Keratinocyte (primary cell): Measurements from ENCODE around the gene FOSB. TPM values are rescaled to one million over a fixed set of nuclear protein-coding genes. Genes with fewer than 3 reads are reported as not detected.
A peak's percentile ranks its signal among the peaks of the same experiment; 100 is the strongest.

ENCODE experiments used
- DNase-seq: peaks from one replicate; pipeline ENCODE4 v3.0.0-alpha.2; 2011; ENCODE audit warnings: low read depth, missing footprints, low spot score
- FAIRE-seq: peaks from 2 replicates; lab custom pipeline; 2011; peaks lifted over from hg19 to GRCh38; lab: Jason Lieb, UNC
- H2AFZ ChIP-seq: 2 replicates; pipeline ENCODE4 v1.6.0; 2012; ENCODE audit warnings: low read length, control low read depth, inconsistent platforms; ENCODE audit not compliant: control insufficient read depth
- H3K27ac ChIP-seq: 2 replicates; pipeline ENCODE4 v1.5.1; 2011; ENCODE audit warnings: low read length; ENCODE audit not compliant: control insufficient read depth, insufficient read depth
- H3K27me3 ChIP-seq: 3 replicates; pipeline ENCODE4 v1.6.0; 2011; ENCODE audit warnings: low read length; ENCODE audit not compliant: control insufficient read depth, insufficient read depth; ENCODE audit errors: extremely low read depth
- H3K36me3 ChIP-seq, 2 experiments: 2 replicates in 1 of 2; 3 replicates in 1 of 2; pipeline ENCODE4 v1.5.1; 2011; ENCODE audit warnings: low read length in 2 of 2, mild to moderate bottlenecking in 1 of 2; ENCODE audit not compliant: control insufficient read depth in 2 of 2, insufficient read depth in 2 of 2; ENCODE audit errors: extremely low read depth in 1 of 2
- H3K4me1 ChIP-seq: 3 replicates; pipeline ENCODE4 v1.5.1; 2011; ENCODE audit warnings: low read length; ENCODE audit not compliant: control insufficient read depth, insufficient read depth; ENCODE audit errors: extremely low read depth
- H3K4me2 ChIP-seq: 3 replicates; pipeline ENCODE4 v1.6.0; 2011; ENCODE audit warnings: low read depth, low read length; ENCODE audit not compliant: control insufficient read depth, insufficient read depth; ENCODE audit errors: extremely low read depth
- H3K4me3 ChIP-seq, 3 experiments: fragments of 200-600 bp in 1 of 3; sonication (generic) in 1 of 3; 2 replicates in 2 of 3; 3 replicates in 1 of 3; pipeline ENCODE4 v1.5.1; 2011 to 2016; ENCODE audit warnings: low read length in 3 of 3, mild to moderate bottlenecking in 3 of 3, control low read depth in 2 of 3, inconsistent platforms in 1 of 3, low read depth in 1 of 3, mixed read lengths in 1 of 3, mixed run types in 1 of 3, moderate library complexity in 1 of 3; ENCODE audit not compliant: control insufficient read depth in 2 of 3, insufficient read depth in 2 of 3; ENCODE audit errors: extremely low read depth in 1 of 3
- H3K79me2 ChIP-seq: 2 replicates; pipeline ENCODE4 v1.6.0; 2012; ENCODE audit warnings: low read length; ENCODE audit not compliant: control insufficient read depth, insufficient read depth
- H3K9ac ChIP-seq: 3 replicates; pipeline ENCODE4 v1.6.0; 2011; ENCODE audit warnings: low read length; ENCODE audit not compliant: control insufficient read depth, insufficient read depth; ENCODE audit errors: extremely low read depth
- H3K9me1 ChIP-seq: 3 replicates; pipeline ENCODE4 v1.6.0; 2011; ENCODE audit warnings: low read length; ENCODE audit not compliant: control insufficient read depth, insufficient read depth; ENCODE audit errors: extremely low read depth
- H3K9me3 ChIP-seq: 2 replicates; pipeline ENCODE4 v1.5.1; 2012; ENCODE audit warnings: low read depth, low read length; ENCODE audit not compliant: control insufficient read depth
- H4K20me1 ChIP-seq: 3 replicates; pipeline ENCODE4 v1.6.0; 2011; ENCODE audit warnings: low read length; ENCODE audit not compliant: control insufficient read depth, insufficient read depth; ENCODE audit errors: extremely low read depth
- CTCF ChIP-seq, 3 experiments: IDR thresholded peaks in 1 of 3; conservative IDR thresholded peaks in 1 of 3; optimal IDR thresholded peaks in 1 of 3; 2 replicates in 2 of 3; 3 replicates in 1 of 3; pipeline versions ENCODE3 to v1.5.1; 2011; ENCODE audit warnings: low read length in 3 of 3, mild to moderate bottlenecking in 3 of 3, moderate library complexity in 2 of 3, control low read depth in 1 of 3, inconsistent platforms in 1 of 3; ENCODE audit not compliant: insufficient read depth in 2 of 3; ENCODE audit errors: extremely low read depth in 1 of 3
- EZH2 ChIP-seq: IDR thresholded peaks from one replicate; pipeline ENCODE4 v1.6.1; 2012; ENCODE audit warnings: inconsistent platforms, mild to moderate bottlenecking, low read length, moderate library complexity
- dilution Hi-C: fragments of 300-500 bp; cut with MboI; formaldehyde crosslinking; loops from one replicate; pipeline ENCODE4 v1.7.0; 2020; ENCODE audit warnings: low sequenced_read_pairs; ENCODE audit not compliant: extremely low pct_ligation_motif_present
- polyA plus RNA-seq, 5 experiments: library from polyadenylated mRNA; depleted of rRNA in 3 of 5; stranded (reverse) in 3 of 5; stranded (forward) in 1 of 5; unstranded in 1 of 5; fragments of >200 nt; gene quantifications; 1 replicate in 1 of 5; 2 replicates in 3 of 5; 3 replicates in 1 of 5; pipeline versions ENCODE4 v1.2.1 to v1.2.3, GENCODE V29; 2011 to 2012; ENCODE audit warnings: missing spikeins in 2 of 5, low read depth in 1 of 5, low replicate concordance in 1 of 5

The FOSB gene
- polyA plus RNA-seq, 1 donor (not counting 4 experiments of a cell fraction or from before 2014, with no cell fraction given), result 4.6 TPM

GRCh38 chr19:45450012-45450333 lies 17.8 kb upstream of the FOSB start:
- Histone ChIP-seq H2AFZ (no peak overlapping the region), H3K79me2 (no peaks in the 10 kb centered on the region), H3K4me2 (peak overlapping the region; percentile 88), H3K27me3 (no peaks in the 10 kb centered on the region), H3K9me3 (no peaks in the 10 kb centered on the region), H3K36me3 (no peaks in the 10 kb centered on the region), H3K9me1 (no peaks in the 10 kb centered on the region), H3K27ac (peak overlapping the region; percentile 86), H3K9ac (peak overlapping the region; percentile 78), H4K20me1 (no peaks in the 10 kb centered on the region), H3K4me3 (peak overlapping the region; percentile 9 to 53 (median 36)), H3K4me1 (peaks cover 67% of the 10 kb centered on the region)
- dilution Hi-C loops, result no loop called here
- FAIRE-seq, result no peak
- TF ChIP-seq EZH2, result no peak
- TF ChIP-seq CTCF (optimal IDR thresholded peaks at IDR 0.05 in 1 of 3, IDR thresholded peaks at IDR 0.05 in 1 of 3, conservative IDR thresholded peaks at IDR 0.05 in 1 of 3; ENCODE audit: extremely low read depth in 1 of 3, insufficient read depth in 2 of 3, low read length in 3 of 3), result no peak
- DNase-seq, result no peak

GRCh38 chr19:45451131-45451849 lies 16.5 kb upstream of the FOSB start:
- no peaks in the 10 kb centered on the region for H3K9me1 ChIP-seq
- peak overlapping the region; percentile 99 for H3K27ac ChIP-seq
- FAIRE-seq (peak; percentile 44), DNase-seq (no peak)
- H3K9me3 ChIP-seq, result no peaks in the 10 kb centered on the region
- H4K20me1 ChIP-seq, result no peaks in the 10 kb centered on the region
- no peaks in the 10 kb centered on the region for H3K79me2 ChIP-seq
- peak overlapping the region; percentile 55 to 92 (median 76) for H3K4me3 ChIP-seq
- H3K4me2 ChIP-seq, result peak overlapping the region; percentile 97
- H3K9ac ChIP-seq, result peak overlapping the region; percentile 98
- H3K36me3 ChIP-seq, result no peaks in the 10 kb centered on the region
- no peaks in the 10 kb centered on the region for H3K27me3 ChIP-seq
- H2AFZ ChIP-seq, result peak overlapping the region; percentile 63
- dilution Hi-C loops, result no loop called here
- TF ChIP-seq CTCF (optimal IDR thresholded peaks at IDR 0.05 in 1 of 3, IDR thresholded peaks at IDR 0.05 in 1 of 3, conservative IDR thresholded peaks at IDR 0.05 in 1 of 3; ENCODE audit: extremely low read depth in 1 of 3, insufficient read depth in 2 of 3, low read length in 3 of 3), result no peak
- TF ChIP-seq EZH2, result no peak
- H3K4me1 ChIP-seq, result peaks cover 76% of the 10 kb centered on the region
